Kidney (tissue), 14 donors: ENCODE results near the gene TMBIM4. TPM values are rescaled to one million over a fixed set of nuclear protein-coding genes. Genes with fewer than 3 reads are reported as not detected.

ENCODE experiments used
- DNase-seq, 5 donors: peaks; one replicate each; pipeline ENCODE4 v3.0.0-alpha.2; 2013 to 2020
- FAIRE-seq: peaks from 2 replicates; lab custom pipeline; 2012; peaks lifted over from hg19 to GRCh38; lab: Jason Lieb, UNC
- H3K27ac ChIP-seq, 2 donors: one replicate each; pipeline ENCODE4 v1.7.0; 2013; ENCODE audit warnings: low read depth in 2 of 2, low read length in 2 of 2, inconsistent platforms in 1 of 2
- H3K27me3 ChIP-seq: one replicate; pipeline ENCODE4 v1.7.1; 2013; ENCODE audit warnings: low read length, inconsistent platforms; ENCODE audit not compliant: control insufficient read depth, insufficient read depth
- H3K36me3 ChIP-seq, 3 donors: one replicate each; pipeline versions ENCODE4 v1.7.0 to v1.7.1; 2013; ENCODE audit warnings: low read length in 3 of 3, control low read depth in 1 of 3, inconsistent platforms in 1 of 3; ENCODE audit not compliant: insufficient read depth in 3 of 3, control insufficient read depth in 2 of 3
- H3K4me1 ChIP-seq, 3 donors: one replicate each; pipeline versions ENCODE4 v1.7.0 to v1.7.1; 2013; ENCODE audit warnings: low read length in 3 of 3, inconsistent platforms in 1 of 3, low read depth in 1 of 3; ENCODE audit not compliant: control insufficient read depth in 2 of 3, insufficient read depth in 2 of 3
- H3K4me3 ChIP-seq, 3 donors: one replicate each; pipeline versions ENCODE4 v1.7.0 to v1.8.1; 2013; ENCODE audit warnings: low read length in 3 of 3, control low read depth in 1 of 3, inconsistent platforms in 1 of 3
- H3K9ac ChIP-seq, 3 donors: one replicate each; pipeline versions ENCODE4 v1.7.0 to v1.7.1; 2013; ENCODE audit warnings: low read length in 3 of 3, control low read depth in 1 of 3, inconsistent platforms in 1 of 3
- H3K9me3 ChIP-seq, 3 donors: one replicate each; pipeline versions ENCODE4 v1.7.0 to v1.7.1; 2013; ENCODE audit warnings: low read length in 3 of 3, control low read depth in 1 of 3, inconsistent platforms in 1 of 3; ENCODE audit not compliant: control insufficient read depth in 2 of 3, insufficient read depth in 1 of 3
- CTCF ChIP-seq: IDR thresholded peaks from 3 replicates; pipeline ENCODE4 v1.5.1; 2012; ENCODE audit warnings: mild to moderate bottlenecking, moderate library complexity, borderline replicate concordance; ENCODE audit not compliant: insufficient read depth; ENCODE audit errors: extremely low read depth
- intact Hi-C: fragments of 100-400 bp; cut with DNase I; formaldehyde crosslinking; loops from one replicate; pipeline ENCODE4 v1.11.1; 2022
- polyA plus RNA-seq: library from polyadenylated mRNA; stranded (reverse); fragments of 350-450 nt; fragmentation: Illumina TruSeq; extraction: RNeasy Lipid Tissue Mini Kit (QIAGEN cat#74804); gene quantifications from one replicate; pipeline ENCODE4 v1.2.3, GENCODE V29; 2014; ENCODE audit warnings: low read depth, low replicate concordance; ENCODE audit not compliant: insufficient read depth
- total RNA-seq: library from RNA; stranded (reverse); fragmentation: NEBNext Ultra II Directional; extraction: Animal tissue kit (Norgen Biotek cat#: 25700); gene quantifications from one replicate; pipeline ENCODE4 v1.2.1, GENCODE V29; 2021
- donor health status: control.
- donor health status: control.
- donor health status: control.
- donor health status: control.
- donor health status: control.
- donor health status: DM: yes; HTN: yes; CAD: no.
- donor health status: Normal renal cell carcinoma (clear cell type).

The TMBIM4 gene
- total and polyA plus RNA-seq, 2 donors from 2014 or later, result 140 to 179 TPM

DNA sequence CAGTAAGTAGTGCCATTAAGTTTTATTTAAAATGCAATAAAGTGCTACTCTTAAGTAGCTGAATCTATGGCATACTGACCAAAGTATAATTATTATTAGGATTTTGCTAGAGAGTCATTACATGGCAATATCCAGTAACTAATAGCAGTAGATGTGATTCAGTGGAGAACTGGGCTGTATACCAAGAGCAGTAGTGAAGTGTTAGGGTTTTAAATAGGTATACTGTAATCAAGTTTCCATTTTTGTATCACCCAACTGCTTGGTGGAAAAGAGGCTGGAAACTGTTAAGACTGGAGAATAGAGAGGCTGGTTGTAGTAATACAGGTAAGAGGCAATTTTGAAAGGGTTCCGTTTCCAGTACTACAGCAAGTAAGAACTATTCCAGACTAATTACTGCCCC is 25.9 kb downstream of the TMBIM4 start:
- DNase-seq, result no peak
- FAIRE-seq, result no peak
- H3K4me1 ChIP-seq, result no peaks in the 10 kb centered on the region
- TF ChIP-seq CTCF, result no peak
- H3K9me3 ChIP-seq, result peaks cover 0 to 12% (median 2%) of the 10 kb centered on the region in 3 donors
- no peak overlapping the region for H3K4me3 ChIP-seq
- H3K27ac ChIP-seq, result no peak overlapping the region
- no peaks in the 10 kb centered on the region for H3K27me3 ChIP-seq
- H3K9ac ChIP-seq, result no peak overlapping the region
- intact Hi-C loops, result no loop called here
- H3K36me3 ChIP-seq, result peaks cover 5 to 21% (median 9%) of the 10 kb centered on the region in 3 donors

DNA sequence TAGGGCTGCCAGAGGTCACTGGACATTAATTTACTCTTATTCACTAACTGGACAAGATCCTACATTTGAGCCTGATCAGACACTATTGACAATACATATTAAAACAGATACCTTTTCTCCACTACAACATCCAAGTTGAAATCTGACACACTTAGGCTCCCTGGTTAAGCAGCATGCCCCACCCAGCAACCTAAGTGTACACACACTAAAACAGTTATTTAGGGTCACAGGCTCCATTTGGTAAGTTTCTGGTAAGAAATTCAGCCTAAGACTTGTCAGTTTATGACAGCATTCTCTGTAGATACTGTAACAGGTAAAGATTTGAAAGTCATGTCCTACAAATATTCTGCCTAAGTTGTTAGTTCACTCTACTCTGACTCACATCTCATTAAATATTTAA is 27.0 kb downstream of the TMBIM4 start:
- Histone ChIP-seq H3K27ac (no peak overlapping the region), H3K4me1 (no peaks in the 10 kb centered on the region), H3K27me3 (no peaks in the 10 kb centered on the region), H3K9me3 (peaks cover 0 to 12% (median 2%) of the 10 kb centered on the region in 3 donors), H3K4me3 (no peak overlapping the region), H3K36me3 (peaks cover 5 to 21% (median 8%) of the 10 kb centered on the region in 3 donors), H3K9ac (no peak overlapping the region)
- no peak for DNase-seq
- FAIRE-seq, result no peak
- intact Hi-C loops, result no loop called here
- TF ChIP-seq CTCF, result no peak

DNA sequence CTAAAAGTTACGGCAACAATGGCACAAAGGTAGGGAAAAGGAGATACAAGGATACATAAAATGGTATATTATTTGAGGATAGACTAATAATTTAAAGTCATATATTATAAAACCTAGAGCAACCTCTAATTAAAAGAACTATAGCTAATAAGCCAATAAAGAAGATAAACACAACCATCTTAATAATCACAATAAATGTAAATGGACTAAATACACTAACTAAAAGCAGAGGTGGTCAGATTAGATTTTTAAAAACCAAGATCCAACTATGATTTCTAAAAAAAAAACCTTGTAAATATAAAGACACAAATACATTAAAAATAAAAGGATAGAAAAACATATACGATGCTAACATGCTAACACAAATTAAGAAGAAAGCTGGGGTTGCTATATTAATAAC is 28.5 kb downstream of the TMBIM4 start:
- H3K36me3 ChIP-seq, result peaks cover 5 to 24% (median 11%) of the 10 kb centered on the region in 3 donors
- FAIRE-seq, result no peak

More for the DNA sequence above, 28.5 kb downstream of the TMBIM4 start:
- intact Hi-C loops, result no loop called here
- no peak for TF ChIP-seq CTCF
- Histone ChIP-seq H3K9ac (no peak overlapping the region), H3K27ac (no peak overlapping the region), H3K4me1 (no peaks in the 10 kb centered on the region), H3K27me3 (no peaks in the 10 kb centered on the region), H3K4me3 (no peak overlapping the region), H3K9me3 (peaks cover 0 to 12% (median 2%) of the 10 kb centered on the region in 3 donors)
- no peak for DNase-seq
